OCI-LY1 (cell line): ENCODE data around the gene PJA2.

Experiments
- CTCF ChIP-seq: fragments of 200-600 bp; sonication (generic), shearing (Covaris generic); IDR thresholded peaks from 2 replicates; pipeline ENCODE4 v1.5.1; 2017; ENCODE audit warnings: mild to moderate bottlenecking, antibody characterized with exemption, low read length, moderate library complexity, mixed read lengths
- EZH2 ChIP-seq: fragments of 200-600 bp; sonication (generic), shearing (Covaris generic); IDR thresholded peaks from 2 replicates; pipeline ENCODE4 v1.8.0; 2017; ENCODE audit warnings: borderline replicate concordance, mixed run types, mild to moderate bottlenecking, antibody characterized with exemption, low read length, moderate library complexity, mixed read lengths

- TF ChIP-seq EZH2 (no peak), CTCF (no peak)
Observed at GRCh38 chr5:109416882-109417281, 7.1 kb upstream of the PJA2 start.
